HFFc6 (cell line): ENCODE measurements around the gene H6PD. TPM values are rescaled to one million over a fixed set of nuclear protein-coding genes. Genes with fewer than 3 reads are reported as not detected.

Experiments used
- DNase-seq: peaks from one replicate; pipeline ENCODE4 v3.0.0-alpha.2; 2018
- H3K27ac Mint-ChIP-seq: 2 replicates; pipeline ENCODE4 v1.8.0; 2020; ENCODE audit warnings: mild to moderate bottlenecking, mixed read lengths
- H3K27me3 Mint-ChIP-seq: 2 replicates; pipeline ENCODE4 v1.8.0; 2021; ENCODE audit warnings: mild to moderate bottlenecking, moderate library complexity, mixed read lengths; ENCODE audit not compliant: insufficient read depth
- H3K36me3 Mint-ChIP-seq: 2 replicates; pipeline ENCODE4 v1.8.0; 2021; ENCODE audit warnings: low read depth, mixed read lengths
- H3K4me1 Mint-ChIP-seq: 2 replicates; pipeline ENCODE4 v1.8.0; 2020; ENCODE audit warnings: low read depth, mixed read lengths
- H3K4me3 Mint-ChIP-seq: 2 replicates; pipeline ENCODE4 v1.8.0; 2020; ENCODE audit warnings: mild to moderate bottlenecking, moderate library complexity, mixed read lengths
- H3K9me3 Mint-ChIP-seq: 2 replicates; pipeline ENCODE4 v1.8.0; 2020; ENCODE audit warnings: mild to moderate bottlenecking, mixed read lengths
- long read RNA-seq: library from polyadenylated mRNA; unstranded; transcript quantifications from one replicate; pipeline ENCODE4 v2.0.0, GENCODE V29; 2019
- total RNA-seq, 6 experiments: library from RNA; stranded (reverse); fragmentation: NEBNext Ultra II Directional; extraction: Animal tissue kit (Norgen Biotek cat#: 25700); gene quantifications; 2 replicates in 1 of 6; 3 replicates in 5 of 6; pipeline ENCODE4 v1.2.3, GENCODE V29; 2021
- TF ChIP-seq, protein P1 (sequence below): fragments of 200-600 bp; sonication (generic); IDR thresholded peaks from 2 replicates; pipeline ENCODE4 v1.5.0; 2021; ENCODE audit warnings: antibody characterized with exemption, mild to moderate bottlenecking

H6PD gene, protein sequence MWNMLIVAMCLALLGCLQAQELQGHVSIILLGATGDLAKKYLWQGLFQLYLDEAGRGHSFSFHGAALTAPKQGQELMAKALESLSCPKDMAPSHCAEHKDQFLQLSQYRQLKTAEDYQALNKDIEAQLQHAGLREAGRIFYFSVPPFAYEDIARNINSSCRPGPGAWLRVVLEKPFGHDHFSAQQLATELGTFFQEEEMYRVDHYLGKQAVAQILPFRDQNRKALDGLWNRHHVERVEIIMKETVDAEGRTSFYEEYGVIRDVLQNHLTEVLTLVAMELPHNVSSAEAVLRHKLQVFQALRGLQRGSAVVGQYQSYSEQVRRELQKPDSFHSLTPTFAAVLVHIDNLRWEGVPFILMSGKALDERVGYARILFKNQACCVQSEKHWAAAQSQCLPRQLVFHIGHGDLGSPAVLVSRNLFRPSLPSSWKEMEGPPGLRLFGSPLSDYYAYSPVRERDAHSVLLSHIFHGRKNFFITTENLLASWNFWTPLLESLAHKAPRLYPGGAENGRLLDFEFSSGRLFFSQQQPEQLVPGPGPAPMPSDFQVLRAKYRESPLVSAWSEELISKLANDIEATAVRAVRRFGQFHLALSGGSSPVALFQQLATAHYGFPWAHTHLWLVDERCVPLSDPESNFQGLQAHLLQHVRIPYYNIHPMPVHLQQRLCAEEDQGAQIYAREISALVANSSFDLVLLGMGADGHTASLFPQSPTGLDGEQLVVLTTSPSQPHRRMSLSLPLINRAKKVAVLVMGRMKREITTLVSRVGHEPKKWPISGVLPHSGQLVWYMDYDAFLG
- 10 to 100 TPM; 14.6 to 19.6 (median 16.1) TPM for total RNA-seq
- long read RNA-seq, partial matches to known transcripts: 2 of 8 reads
- long read RNA-seq, other reads (novel, unspliced or antisense): 6 of 8 reads

DNA sequence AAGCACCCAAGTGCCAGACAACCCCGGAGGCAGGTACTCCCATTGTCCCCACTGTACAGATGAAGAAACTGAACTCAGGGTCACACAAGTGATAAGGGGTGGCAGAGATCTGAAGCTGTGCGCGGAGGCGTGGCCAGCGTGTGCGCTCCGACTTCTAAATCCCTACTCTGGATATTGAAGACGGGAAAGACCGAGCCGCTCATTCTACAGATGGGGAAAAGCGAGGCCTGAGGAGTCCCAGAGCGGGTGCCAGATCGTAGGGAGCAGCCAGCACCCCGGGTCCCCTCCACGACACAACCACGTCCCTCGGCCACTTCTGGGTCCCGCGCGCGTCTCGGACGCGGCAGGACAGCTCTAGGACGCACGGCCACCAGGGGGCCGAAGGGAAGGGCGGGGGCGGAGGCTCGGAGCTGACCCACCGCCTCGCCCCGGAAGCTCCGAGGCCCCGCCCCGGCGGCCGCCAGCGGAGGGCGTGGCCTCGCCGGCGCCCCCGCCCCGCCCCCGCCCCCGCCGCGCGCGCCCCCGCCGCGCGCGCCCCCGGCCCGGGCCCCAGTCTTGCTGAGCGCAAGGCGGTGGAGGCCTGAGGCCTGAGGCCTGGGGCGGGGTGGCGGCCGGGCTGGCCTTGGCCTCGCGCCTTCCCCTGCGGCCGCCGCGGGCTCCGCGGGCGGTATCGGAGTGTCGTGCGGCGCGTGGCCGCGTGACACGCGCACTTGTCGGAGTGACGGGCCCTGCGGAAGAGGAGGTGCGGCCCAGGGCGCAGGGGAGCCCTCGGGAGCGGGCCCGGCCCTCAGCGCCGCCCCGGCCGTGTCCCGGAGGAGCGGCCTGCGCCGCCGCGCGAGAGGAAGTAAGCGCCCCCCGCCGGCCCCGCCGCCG is at the start of gene H6PD:
Gene H6PD, plus strand, starts transcription at position 552 of the 873 bp plus-strand sequence. CDS start 10,161 bp downstream, outside the sequence.
- peak within 1 kb of the TSS; percentile 91 for H3K4me3 Mint-ChIP-seq

DNA sequence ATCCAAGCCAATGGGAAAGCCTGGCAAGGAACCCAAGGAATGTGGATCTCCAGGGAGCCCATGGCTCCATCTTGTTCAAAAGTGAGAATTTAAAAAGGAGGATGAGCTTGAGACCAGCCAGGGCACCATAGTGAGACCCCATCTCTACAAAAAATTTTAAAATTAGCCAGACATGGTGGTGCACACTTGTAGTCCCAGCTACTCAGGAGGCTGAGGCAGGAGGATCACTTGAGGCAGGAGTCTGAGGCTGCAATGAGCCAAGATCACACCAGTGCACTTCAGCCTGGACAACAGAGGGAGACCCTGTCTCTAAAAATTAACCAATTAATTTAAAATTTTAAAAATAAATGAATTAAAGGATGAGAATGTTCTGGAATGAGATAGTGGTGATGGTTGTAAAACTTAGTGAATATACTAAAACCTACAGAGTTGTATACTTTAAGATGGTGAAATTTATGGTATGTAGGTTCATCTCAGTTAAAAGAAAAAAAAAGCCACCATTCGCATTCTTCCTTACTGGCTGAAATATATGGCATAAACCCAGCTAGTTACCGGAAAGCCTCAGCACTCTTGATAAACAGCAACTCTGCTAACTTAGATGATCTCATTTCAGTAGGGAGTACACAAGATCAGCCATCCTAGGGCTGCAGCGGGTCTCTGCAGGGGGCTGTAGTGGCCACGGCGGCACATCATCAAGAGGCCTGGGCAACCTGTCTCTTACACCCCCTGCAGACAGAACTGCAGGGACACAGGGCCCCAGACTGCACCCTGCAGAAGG is 48.3 kb upstream of the H6PD start:
- no peak for DNase-seq
- TF ChIP-seq, protein P1, sequence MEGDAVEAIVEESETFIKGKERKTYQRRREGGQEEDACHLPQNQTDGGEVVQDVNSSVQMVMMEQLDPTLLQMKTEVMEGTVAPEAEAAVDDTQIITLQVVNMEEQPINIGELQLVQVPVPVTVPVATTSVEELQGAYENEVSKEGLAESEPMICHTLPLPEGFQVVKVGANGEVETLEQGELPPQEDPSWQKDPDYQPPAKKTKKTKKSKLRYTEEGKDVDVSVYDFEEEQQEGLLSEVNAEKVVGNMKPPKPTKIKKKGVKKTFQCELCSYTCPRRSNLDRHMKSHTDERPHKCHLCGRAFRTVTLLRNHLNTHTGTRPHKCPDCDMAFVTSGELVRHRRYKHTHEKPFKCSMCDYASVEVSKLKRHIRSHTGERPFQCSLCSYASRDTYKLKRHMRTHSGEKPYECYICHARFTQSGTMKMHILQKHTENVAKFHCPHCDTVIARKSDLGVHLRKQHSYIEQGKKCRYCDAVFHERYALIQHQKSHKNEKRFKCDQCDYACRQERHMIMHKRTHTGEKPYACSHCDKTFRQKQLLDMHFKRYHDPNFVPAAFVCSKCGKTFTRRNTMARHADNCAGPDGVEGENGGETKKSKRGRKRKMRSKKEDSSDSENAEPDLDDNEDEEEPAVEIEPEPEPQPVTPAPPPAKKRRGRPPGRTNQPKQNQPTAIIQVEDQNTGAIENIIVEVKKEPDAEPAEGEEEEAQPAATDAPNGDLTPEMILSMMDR: no peak
- Mint-ChIP-seq H3K4me3 (no peak overlapping the region), H3K36me3 (peaks cover 22% of the 10 kb centered on the region), H3K9me3 (no peaks in the 10 kb centered on the region), H3K4me1 (peaks cover 21% of the 10 kb centered on the region), H3K27ac (no peak overlapping the region), H3K27me3 (peaks cover 6% of the 10 kb centered on the region)

More for the DNA sequence above, at the start of gene H6PD:
- peak within 1 kb of the TSS; percentile 91 for H3K27ac Mint-ChIP-seq
- 0 out of 2 replicates have a peak, but pooled peaks cover 6% of the 10 kb centered on the region for H3K36me3 Mint-ChIP-seq
- H3K9me3 Mint-ChIP-seq: no peaks in the 10 kb centered on the region
- H3K27me3 Mint-ChIP-seq: peaks cover 2% of the 10 kb centered on the region; the same call in 1 of the 2 replicates
- TF ChIP-seq, protein P1: peak; percentile 80
- H3K4me1 Mint-ChIP-seq: peaks cover 49% of the 10 kb centered on the region
- peak; percentile 63 for DNase-seq

DNA sequence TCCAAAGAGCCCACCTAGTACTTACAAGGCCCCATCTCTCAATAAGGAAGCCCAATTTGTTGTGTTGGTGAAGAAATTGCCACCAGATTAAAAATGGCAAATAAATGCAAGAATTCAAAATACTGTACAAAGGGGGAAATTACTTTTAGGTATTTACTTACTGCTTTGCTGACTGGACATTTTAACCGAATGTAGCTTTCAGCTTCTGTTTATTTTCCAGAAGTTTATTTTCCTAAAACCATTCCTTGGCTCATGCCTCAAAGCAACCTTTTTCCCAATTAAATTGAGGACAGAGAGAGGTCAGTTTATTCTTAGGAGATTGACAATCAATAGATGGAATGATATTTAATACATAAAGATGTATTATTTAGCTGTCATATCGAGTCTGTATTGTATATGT is 47.6 kb upstream of the H6PD start:
- Mint-ChIP-seq H3K4me1 (peaks cover 21% of the 10 kb centered on the region), H3K27me3 (peaks cover 1% of the 10 kb centered on the region), H3K36me3 (peaks cover 15% of the 10 kb centered on the region), H3K9me3 (no peaks in the 10 kb centered on the region), H3K27ac (no peak overlapping the region), H3K4me3 (no peak overlapping the region)
- DNase-seq: no peak
- TF ChIP-seq, protein P1: no peak

DNA sequence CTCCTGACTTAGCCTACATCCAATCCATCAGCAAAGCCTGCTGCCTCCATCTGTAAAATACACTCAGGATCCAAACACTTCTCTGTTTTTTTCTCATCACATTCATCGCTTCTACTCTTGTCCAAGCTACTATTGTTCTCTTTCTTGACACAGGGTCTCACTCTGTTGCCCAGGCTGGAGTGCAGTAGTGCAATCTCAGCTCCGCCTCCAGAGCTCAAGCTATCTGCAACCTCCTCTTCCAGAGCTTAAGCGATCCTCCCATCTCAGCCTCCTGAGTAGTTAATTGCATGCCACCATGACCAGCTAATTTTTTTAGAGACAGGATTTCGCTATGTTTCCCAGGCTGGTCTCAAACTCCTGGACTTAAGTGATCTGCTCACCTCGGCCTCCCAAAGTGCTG is 44.3 kb upstream of the H6PD start:
- Mint-ChIP-seq H3K27ac (no peak overlapping the region), H3K4me1 (peaks cover 20% of the 10 kb centered on the region), H3K36me3 (peaks cover 15% of the 10 kb centered on the region), H3K9me3 (no peaks in the 10 kb centered on the region), H3K4me3 (no peak overlapping the region), H3K27me3 (peaks cover 1% of the 10 kb centered on the region)
- no peak for DNase-seq
- TF ChIP-seq, protein P1: no peak
